K562 (cell line): ENCODE results near the gene PARD6B. TPM values are rescaled to one million over a fixed set of nuclear protein-coding genes. Genes with fewer than 3 reads are reported as not detected.
A peak's percentile ranks its signal among the peaks of the same experiment; 100 is the strongest.

Experiments
- ATAC-seq: fragments of 200-7000 bp; cut with Tn5 transposase; 3 replicates; pipeline ENCODE4 v1.9.1; 2020; ENCODE audit warnings: moderate library complexity
- BruUV-seq: library from RNA; stranded (reverse); fragments of 400-500 nt; replicated peaks from 2 replicates; lab custom pipeline; 2021; lab: Mats Ljungman, UMichigan
- CTCF ChIA-PET: fragments of 300-600 bp; formaldehyde crosslinking; extraction: SDS; loops from one replicate; lab custom pipeline; 2021; ENCODE audit warnings: low intra/inter-chr PET ratio; lab: Yijun Ruan, JAX
- POLR2A ChIA-PET: fragments of 300-600, 350-650 bp; sonication (Branson Sonifier 250); formaldehyde crosslinking; extraction: SDS; loops from one replicate; lab custom pipeline; 2021; ENCODE audit warnings: antibody characterized with exemption, inconsistent platforms; lab: Yijun Ruan, JAX
- DNase-seq, 4 experiments: peaks; one replicate each; pipeline versions ENCODE4 v3.0.0 to v3.0.0-alpha.2; 2011 to 2018; ENCODE audit warnings: low spot score in 3 of 4, mixed read lengths in 3 of 4; ENCODE audit errors: extremely low read depth in 1 of 4
- FAIRE-seq: peaks from 2 replicates; lab custom pipeline; 2011; peaks lifted over from hg19 to GRCh38; lab: Jason Lieb, UNC
- H2AFZ ChIP-seq: 2 replicates; pipeline ENCODE4 v1.6.0; 2011; ENCODE audit warnings: low read depth, low read length, control low read depth, inconsistent platforms
- H3K27ac ChIP-seq: fragments of 200-600 bp; 3 replicates; pipeline ENCODE4 v1.8.0; 2011; ENCODE audit warnings: low read depth, mild to moderate bottlenecking, control low read depth, inconsistent platforms, low read length, moderate library complexity, mixed read lengths; ENCODE audit errors: extremely low read depth
- H3K27me3 ChIP-seq, 2 experiments: fragments of 300-600 bp in 1 of 2; 2 replicates in 1 of 2; 3 replicates in 1 of 2; pipeline versions ENCODE4 v1.6.0 to v1.8.0; 2011; ENCODE audit warnings: inconsistent platforms in 2 of 2, low read length in 2 of 2, mild to moderate bottlenecking in 1 of 2, mixed read lengths in 1 of 2, moderate library complexity in 1 of 2; ENCODE audit not compliant: control insufficient read depth in 2 of 2, insufficient read depth in 2 of 2
- H3K36me3 ChIP-seq: fragments of 300-600 bp; 3 replicates; pipeline ENCODE4 v1.8.0; 2011; ENCODE audit warnings: mild to moderate bottlenecking, low read length, inconsistent platforms; ENCODE audit not compliant: control insufficient read depth, insufficient read depth
- H3K4me1 ChIP-seq, 2 experiments: fragments of 200-600 bp in 1 of 2; replicated peaks in 1 of 2; 2 replicates in 1 of 2; 3 replicates in 1 of 2; pipeline versions ENCODE4 v1.5.1 to v1.8.0; 2011; ENCODE audit warnings: inconsistent platforms in 2 of 2, low read length in 2 of 2, mild to moderate bottlenecking in 1 of 2, mixed read lengths in 1 of 2, moderate library complexity in 1 of 2; ENCODE audit not compliant: control insufficient read depth in 2 of 2, insufficient read depth in 2 of 2
- H3K4me2 ChIP-seq: 2 replicates; pipeline ENCODE4 v1.6.1; 2011; ENCODE audit warnings: low read length, control low read depth, inconsistent platforms, mixed read lengths; ENCODE audit not compliant: insufficient read depth
- H3K4me3 ChIP-seq: fragments of 200-600 bp; sonication (generic), shearing (Covaris generic); 2 replicates; pipeline ENCODE4 v1.5.1; 2016; ENCODE audit warnings: control low read depth, inconsistent platforms
- H3K79me2 ChIP-seq: fragments of 200-600 bp; 3 replicates; pipeline ENCODE4 v1.8.0; 2011; ENCODE audit warnings: low read length, inconsistent platforms; ENCODE audit not compliant: control insufficient read depth, insufficient read depth
- H3K9ac ChIP-seq, 2 experiments: 2 replicates each; pipeline versions ENCODE4 v1.6.0 to v1.6.1; 2011; ENCODE audit warnings: low read depth in 2 of 2, low read length in 2 of 2, control low read depth in 1 of 2, inconsistent platforms in 1 of 2, mild to moderate bottlenecking in 1 of 2, mixed read lengths in 1 of 2; ENCODE audit not compliant: insufficient read depth in 1 of 2
- H3K9me1 ChIP-seq: one replicate; pipeline ENCODE4 v1.6.0; 2011; ENCODE audit warnings: inconsistent platforms, mild to moderate bottlenecking, low read length, moderate library complexity; ENCODE audit not compliant: control insufficient read depth, insufficient read depth
- H3K9me3 ChIP-seq: replicated peaks from 2 replicates; pipeline ENCODE4 v1.5.1; 2011; ENCODE audit warnings: low read depth, low read length, inconsistent platforms; ENCODE audit not compliant: control insufficient read depth, insufficient read depth
- H4K20me1 ChIP-seq: replicated peaks from 2 replicates; pipeline ENCODE4 v1.6.1; 2011; ENCODE audit warnings: low read length, inconsistent platforms, mixed read lengths; ENCODE audit not compliant: control insufficient read depth, insufficient read depth
- BCOR ChIP-seq: fragments of 450-650 bp; IDR thresholded peaks from 2 replicates; pipeline ENCODE4 v1.6.1; 2016
- BRF2 ChIP-seq: IDR thresholded peaks from 3 replicates; pipeline ENCODE4 v1.6.1; 2011; ENCODE audit warnings: borderline replicate concordance, mild to moderate bottlenecking; ENCODE audit not compliant: insufficient read length, insufficient read depth
- CBX8 ChIP-seq: fragments of 200-600 bp; sonication (generic); IDR thresholded peaks from 2 replicates; pipeline ENCODE4 v1.6.1; 2012; ENCODE audit warnings: borderline replicate concordance, mixed run types, low read depth, mild to moderate bottlenecking, moderate library complexity, mixed read lengths, low read length, control low read depth, inconsistent platforms; ENCODE audit not compliant: poor library complexity, severe bottlenecking; ENCODE audit errors: extremely low read depth
- ETS2 ChIP-seq: IDR thresholded peaks from 2 replicates; pipeline ENCODE4 v1.6.1; 2016; ENCODE audit warnings: borderline replicate concordance, missing genetic modification characterization, mild to moderate bottlenecking, moderate library complexity, missing compliant biosample characterization; ENCODE audit not compliant: poor library complexity, severe bottlenecking
- ETV1 ChIP-seq: fragments of 450-650 bp; conservative IDR thresholded peaks from 2 replicates; pipeline ENCODE4 v1.6.1; 2016; ENCODE audit warnings: missing genetic modification characterization, control low read depth, low read depth, missing compliant biosample characterization
- EWSR1 ChIP-seq: fragments of 450-650 bp; IDR thresholded peaks from 2 replicates; pipeline ENCODE4 v1.6.1; 2018; ENCODE audit warnings: borderline replicate concordance, mild to moderate bottlenecking, low read depth, moderate library complexity; ENCODE audit not compliant: partially characterized antibody
- HDAC2 ChIP-seq: fragments of 450-650 bp; IDR thresholded peaks from 2 replicates; pipeline ENCODE4 v1.6.1; 2016; ENCODE audit warnings: mild to moderate bottlenecking
- HIVEP1 ChIP-seq: fragments of 250-450 bp; sonication (Bioruptor Pico); IDR thresholded peaks from 2 replicates; pipeline ENCODE4 v1.4.0; 2020; ENCODE audit warnings: mild to moderate bottlenecking
- KAT8 ChIP-seq: fragments of 450-650 bp; IDR thresholded peaks from 2 replicates; pipeline ENCODE4 v1.6.1; 2016; ENCODE audit warnings: low read depth, mild to moderate bottlenecking
- L3MBTL2 ChIP-seq: fragments of 450-650 bp; IDR thresholded peaks from 2 replicates; pipeline ENCODE4 v1.6.1; 2016; ENCODE audit warnings: mild to moderate bottlenecking, moderate library complexity
- MAFF ChIP-seq: IDR thresholded peaks from 2 replicates; pipeline ENCODE4 v1.6.1; 2012; ENCODE audit warnings: low read length, improper control_type of control experiment
- MCM3 ChIP-seq: fragments of 450-650 bp; IDR thresholded peaks from 2 replicates; pipeline ENCODE4 v1.6.1; 2016
- PHF20 ChIP-seq: fragments of 450-650 bp; IDR thresholded peaks from 2 replicates; pipeline ENCODE4 v1.6.1; 2018; ENCODE audit not compliant: partially characterized antibody
- PKNOX1 ChIP-seq: fragments of 450-650 bp; IDR thresholded peaks from 2 replicates; pipeline ENCODE4 v1.6.1; 2016
- RBM39 ChIP-seq: fragments of 200-400 bp; formaldehyde crosslinking; optimal IDR thresholded peaks from 2 replicates; pipeline ENCODE3; 2018; ENCODE audit warnings: low read depth, low read length
- RCOR1 ChIP-seq, 2 experiments: IDR thresholded peaks; 2 replicates each; pipeline ENCODE4 v1.6.1; 2012; ENCODE audit warnings: low read depth in 2 of 2, low read length in 2 of 2, borderline replicate concordance in 1 of 2, improper control_type of control experiment in 1 of 2
- SLC30A9 ChIP-seq: fragments of 250-450 bp; sonication (Bioruptor Pico); IDR thresholded peaks from 2 replicates; pipeline ENCODE4 v1.8.0; 2022; ENCODE audit warnings: mild to moderate bottlenecking, moderate library complexity
- SOX6 ChIP-seq: fragments of 450-650 bp; IDR thresholded peaks from 2 replicates; pipeline ENCODE4 v1.6.1; 2014; ENCODE audit warnings: mild to moderate bottlenecking
- STAG1 ChIP-seq: sonication (generic); formaldehyde crosslinking; IDR thresholded peaks from 2 replicates; pipeline ENCODE4 v1.5.0; 2020; ENCODE audit warnings: missing genetic modification reagents, borderline replicate concordance
- TFAP4 ChIP-seq: sonication (generic); formaldehyde crosslinking; IDR thresholded peaks from 2 replicates; pipeline ENCODE4 v1.8.0; 2022; ENCODE audit warnings: missing genetic modification reagents, mild to moderate bottlenecking, moderate library complexity, borderline replicate concordance
- ZBTB7A ChIP-seq: IDR thresholded peaks from 2 replicates; pipeline ENCODE4 v1.6.1; 2011; ENCODE audit warnings: low read depth, mild to moderate bottlenecking, low read length, moderate library complexity, borderline replicate concordance; ENCODE audit not compliant: control insufficient read depth
- ZNF224 ChIP-seq: sonication (generic); formaldehyde crosslinking; IDR thresholded peaks from 2 replicates; pipeline ENCODE4 v1.8.0; 2022; ENCODE audit warnings: mild to moderate bottlenecking, missing genetic modification reagents
- WGBS: fragments of 100-300 bp; shearing (Covaris generic); methylation state at CpG from one replicate; pipeline ENCODE4 v1.1.6; 2016; ENCODE audit warnings: low coverage, mixed read lengths; ENCODE audit not compliant: insufficient coverage; ENCODE audit errors: missing lambda C conversion rate; 5-methylcytosine and 5-hydroxymethylcytosine counted together
- in situ Hi-C: fragments of 300-500 bp; cut with MboI; formaldehyde crosslinking; loops from 4 replicates; pipeline ENCODE4 v1.15.0; 2018; ENCODE audit warnings: inconsistent platforms, mixed read lengths
- intact Hi-C: fragments of 100-400 bp; cut with micrococcal nuclease; formaldehyde crosslinking; loops from 2 replicates; pipeline ENCODE4 v1.14.2; 2022
- polyA plus RNA-seq, 8 experiments: library from polyadenylated mRNA; depleted of rRNA in 4 of 8; stranded (reverse) in 5 of 8; unstranded in 3 of 8; fragments of >200 nt; fragmentation: Nextera tagmentation in 2 of 8; fragmentation: Illumina TruSeq in 1 of 8; extraction: Ambion mirVana in 2 of 8; extraction: Trizol in 1 of 8; gene quantifications; 2 replicates each; pipeline versions ENCODE4 v1.2.1 to v1.2.3, GENCODE V29; 2011 to 2014; ENCODE audit warnings: inconsistent platforms in 1 of 8, missing spikeins in 1 of 8
- total RNA-seq, 7 experiments: library from RNA; depleted of rRNA in 6 of 7; stranded (reverse); fragments of >200 nt in 6 of 7; fragmentation: Illumina TruSeq in 2 of 7; extraction: Trizol in 2 of 7; gene quantifications; 2 replicates each; pipeline versions ENCODE4 v1.2.1 to v1.2.3, GENCODE V29; 2011 to 2021; ENCODE audit warnings: low replicate concordance in 1 of 7

The PARD6B gene
- total and polyA plus RNA-seq, 9 of the 15 experiments (the other 6 are each of a cell fraction or from before 2014, with no cell fraction given): 1.7 to 12.3 (median 5.5) TPM

GRCh38 chr20:50692552-50692933 lies 38.8 kb upstream of the PARD6B start:
- ATAC-seq: no peak
- no peak overlapping the region for H3K4me3 ChIP-seq
- no TSS peak for BruUV-seq
- ChIA-PET POLR2A (interaction anchor here (0.5 to 1.5 kb wide), 3 partner anchors 10 to 316 kb away, joined by 3 to 5 read pairs (median 4); no protein-coding TSS in a partner anchor), CTCF (no interaction called here)
- no peaks in the 10 kb centered on the region for H3K9me1 ChIP-seq
- H2AFZ ChIP-seq: peak overlapping the region; percentile 52
- in situ Hi-C loops: no loop called here
- peaks cover 43 to 47% of the 10 kb centered on the region in 2 experiments for H3K4me1 ChIP-seq
- H3K79me2 ChIP-seq: peaks cover 37% of the 10 kb centered on the region
- no peak for FAIRE-seq
- no peak for DNase-seq
- peak overlapping the region; percentile 57 to 71; a peak in 3 of 4 replicates for H3K9ac ChIP-seq
- H3K9me3 ChIP-seq: no peaks in the 10 kb centered on the region
- intact Hi-C loops: loop anchor here (5.0 kb wide), 1 partner anchor 40 kb away; the partner anchor contains the start of gene PARD6B
- no peaks in the 10 kb centered on the region for H4K20me1 ChIP-seq
- no peaks in the 10 kb centered on the region for H3K27me3 ChIP-seq
- 22% methylated on average over 2 of the region's 2 CpGs for WGBS
- H3K36me3 ChIP-seq: peaks cover 19% of the 10 kb centered on the region; the same call in 2 of the 3 replicates
- H3K4me2 ChIP-seq: peak overlapping the region; percentile 96
- peak overlapping the region; percentile 85 for H3K27ac ChIP-seq
- TF ChIP-seq RBM39 (no peak), PKNOX1 (peak; percentile 52; the same call in 1 of the 2 replicates), PHF20 (peak; percentile 11), MAFF (no peak), SLC30A9 (CRISPR knock-in tag) (no peak), BCOR (peak; percentile 46; the same call in 1 of the 2 replicates), ZBTB7A (no peak), STAG1 (CRISPR knock-in tag) (no peak), KAT8 (no peak), CBX8 (no peak), HIVEP1 (CRISPR knock-in tag) (no peak), ZNF224 (no peak), ETV1 (tag) (no peak), SOX6 (peak; percentile 56), L3MBTL2 (no peak), TFAP4 (CRISPR knock-in tag) (peak; percentile 35; the same call in 1 of the 2 replicates), MCM3 (no peak), ETS2 (tag) (no peak), EWSR1 (peak; percentile 22), RCOR1 (IDR thresholded peaks at IDR 0.05; ENCODE audit: borderline replicate concordance in 1 of 2, low read depth in 2 of 2, low read length in 2 of 2) (peak in 1 of 2 experiments; percentile 56; a peak in 2 of 4 replicates), HDAC2 (0 out of 2 replicates have a peak, but pooled peaks have one; percentile 35), BRF2 (no peak)
